ENCODE results near the gene AGFG1.
A peak's percentile ranks its signal among the peaks of the same experiment; 100 is the strongest.

The AGFG1 gene

GRCh38 chr2:227471924-227472264 lies at the start of gene AGFG1:
Gene AGFG1 (plus strand): TSS chr2:227472156. CDS start chr2:227472422, 266 bp downstream.
- DNase-seq, result peak; percentile 41

GRCh38 chr2:227423656-227424499 lies 48.1 kb upstream of the AGFG1 start:
- DNase-seq, result no peak

GRCh38 chr2:227428731-227429285 lies 43.1 kb upstream of the AGFG1 start:
- no peak for DNase-seq

- no peak for DNase-seq
Observed at GRCh38 chr2:227430639-227431038, 41.3 kb upstream of the AGFG1 start.

- DNase-seq, result no peak
Observed at GRCh38 chr2:227433171-227433570, 38.8 kb upstream of the AGFG1 start.

- no peak for DNase-seq
Observed at GRCh38 chr2:227436436-227437174, 35.4 kb upstream of the AGFG1 start.

GRCh38 chr2:227439214-227439613 lies 32.7 kb upstream of the AGFG1 start:
- DNase-seq, result no peak

- DNase-seq, result no peak
Observed at GRCh38 chr2:227442639-227443038, 29.3 kb upstream of the AGFG1 start.

- no peak for DNase-seq
Observed at GRCh38 chr2:227443889-227444568, 27.9 kb upstream of the AGFG1 start.

- DNase-seq, result no peak
Observed at GRCh38 chr2:227447606-227448005, 24.4 kb upstream of the AGFG1 start.

GRCh38 chr2:227450311-227450841 lies 21.6 kb upstream of the AGFG1 start:
- DNase-seq, result no peak

- DNase-seq, result no peak
Observed at GRCh38 chr2:227450926-227451654, 20.9 kb upstream of the AGFG1 start.

- no peak for DNase-seq
Observed at GRCh38 chr2:227451655-227451992, 20.3 kb upstream of the AGFG1 start.

- DNase-seq, result no peak
Observed at GRCh38 chr2:227453810-227454209, 18.1 kb upstream of the AGFG1 start.

- no peak for DNase-seq
Observed at GRCh38 chr2:227454323-227454860, 17.6 kb upstream of the AGFG1 start.

- DNase-seq, result no peak
Observed at GRCh38 chr2:227455200-227455599, 16.8 kb upstream of the AGFG1 start.

GRCh38 chr2:227456102-227456501 lies 15.9 kb upstream of the AGFG1 start:
- no peak for DNase-seq

- no peak for DNase-seq
Observed at GRCh38 chr2:227456772-227457171, 15.2 kb upstream of the AGFG1 start.

- DNase-seq, result no peak
Observed at GRCh38 chr2:227460070-227460485, 11.9 kb upstream of the AGFG1 start.

GRCh38 chr2:227460833-227461232 lies 11.1 kb upstream of the AGFG1 start:
- no peak for DNase-seq

GRCh38 chr2:227461811-227462461 lies 10.0 kb upstream of the AGFG1 start:
- DNase-seq, result no peak
